ENCODE data around the gene RELCH. TPM values are rescaled to one million over a fixed set of nuclear protein-coding genes. Genes with fewer than 3 reads are reported as not detected.
A peak's percentile ranks its signal among the peaks of the same experiment; 100 is the strongest.

Gene RELCH
- total and polyA plus RNA-seq, 7 donors, result 3.5 to 13.4 (median 9.8) TPM

- Histone ChIP-seq H3K27ac (no peak overlapping the region), H3K36me3 (ENCODE audit: insufficient read depth in 1 of 2, low read depth in 1 of 2) (no peaks in the 10 kb centered on the region), H3K4me3 (no peak overlapping the region), H3K4me1 (peaks cover 8% of the 10 kb centered on the region), H3K9me3 (no peaks in the 10 kb centered on the region), H3K27me3 (ENCODE audit: insufficient read depth in 3 of 3, low read length in 2 of 3) (no peaks in the 10 kb centered on the region)
- no peak for TF ChIP-seq CTCF (IDR thresholded peaks at IDR 0.05)
- DNase-seq (no peak), ATAC-seq (no peak)
- WGBS, 3 donors, result 87 to 91% (median 90%) methylated on average over 3 of the region's 3 CpGs
- intact Hi-C loops (cut with DNase I), result no loop called here
Measured at GRCh38 chr18:62175521-62175920, 11.5 kb upstream of the RELCH start.

GRCh38 chr18:62177271-62177670 is 9.8 kb upstream of the RELCH start:
- no peaks in the 10 kb centered on the region for H3K36me3 ChIP-seq (ENCODE audit: insufficient read depth in 1 of 2, low read depth in 1 of 2)
- 75 to 80% (median 76%) methylated on average over 3 of the region's 3 CpGs for WGBS, 3 donors

GRCh38 chr18:62179213-62179612 is 7.8 kb upstream of the RELCH start:
- H3K27me3 ChIP-seq (ENCODE audit: insufficient read depth in 3 of 3, low read length in 2 of 3), result no peaks in the 10 kb centered on the region
- no peaks in the 10 kb centered on the region for H3K9me3 ChIP-seq
- intact Hi-C loops (cut with DNase I), result no loop called here
- no peak overlapping the region for H3K4me3 ChIP-seq
- ATAC-seq (no peak), DNase-seq (no peak)
- TF ChIP-seq CTCF (IDR thresholded peaks at IDR 0.05), result no peak
- no peaks in the 10 kb centered on the region for H3K4me1 ChIP-seq
- H3K36me3 ChIP-seq (ENCODE audit: insufficient read depth in 1 of 2, low read depth in 1 of 2), result no peaks in the 10 kb centered on the region
- no peak overlapping the region for H3K27ac ChIP-seq
- 94 to 98% (median 94%) methylated on average over 4 of the region's 4 CpGs for WGBS, 3 donors

More at GRCh38 chr18:62177271-62177670, 9.8 kb upstream of the RELCH start:
- no peak overlapping the region for H3K27ac ChIP-seq
- no peak for DNase-seq
- H3K9me3 ChIP-seq, result no peaks in the 10 kb centered on the region
- no peak for ATAC-seq
- no peak for TF ChIP-seq CTCF (IDR thresholded peaks at IDR 0.05)
- no peak overlapping the region for H3K4me3 ChIP-seq
- H3K4me1 ChIP-seq, result no peaks in the 10 kb centered on the region
- intact Hi-C loops (cut with DNase I), result no loop called here
- H3K27me3 ChIP-seq (ENCODE audit: insufficient read depth in 3 of 3, low read length in 2 of 3), result no peaks in the 10 kb centered on the region

- H3K36me3 ChIP-seq (ENCODE audit: insufficient read depth in 1 of 2, low read depth in 1 of 2), result no peaks in the 10 kb centered on the region
- DNase-seq, result no peak
- TF ChIP-seq CTCF (IDR thresholded peaks at IDR 0.05), result no peak
- WGBS, 3 donors, result 78 to 81% (median 80%) methylated on average over 3 of the region's 3 CpGs
- ATAC-seq, result no peak
- no peaks in the 10 kb centered on the region for H3K27me3 ChIP-seq (ENCODE audit: insufficient read depth in 3 of 3, low read length in 2 of 3)
- H3K4me1 ChIP-seq, result peaks cover 8% of the 10 kb centered on the region
- no peak overlapping the region for H3K4me3 ChIP-seq
- H3K27ac ChIP-seq, result no peak overlapping the region
- no peaks in the 10 kb centered on the region for H3K9me3 ChIP-seq
- intact Hi-C loops (cut with DNase I), result loop anchor here in 1 of 2 donors (10.0 kb wide), 3 partner anchors 403 to 803 kb away; partner anchors contain the start of gene PHLPP1
Measured at GRCh38 chr18:62182220-62182619, 4.8 kb upstream of the RELCH start.

GRCh38 chr18:62183578-62184195 is 3.4 kb upstream of the RELCH start:
- H3K9me3 ChIP-seq, result no peaks in the 10 kb centered on the region
- peaks cover 11% of the 10 kb centered on the region for H3K4me1 ChIP-seq
- peak; percentile 97 for TF ChIP-seq CTCF (IDR thresholded peaks at IDR 0.05)
- H3K27me3 ChIP-seq (ENCODE audit: insufficient read depth in 3 of 3, low read length in 2 of 3), result no peaks in the 10 kb centered on the region
- no peak for ATAC-seq
- H3K27ac ChIP-seq, result no peak overlapping the region
- no peak for DNase-seq
- H3K36me3 ChIP-seq (ENCODE audit: insufficient read depth in 1 of 2, low read depth in 1 of 2), result no peaks in the 10 kb centered on the region
- intact Hi-C loops (cut with DNase I), result loop anchor here in 1 of 2 donors (10.0 kb wide), 3 partner anchors 401 to 801 kb away; partner anchors contain the start of gene PHLPP1
- 10 to 12% (median 11%) methylated on average over 2 of the region's 2 CpGs for WGBS, 3 donors
- H3K4me3 ChIP-seq, result no peak overlapping the region

Data from psoas muscle (tissue), 8 donors.